K562 (cell line): ENCODE measurements around the gene PRMT3. TPM values are rescaled to one million over a fixed set of nuclear protein-coding genes. Genes with fewer than 3 reads are reported as not detected.

Experiments
- ATF7 ChIP-seq: fragments of 450-650 bp; IDR thresholded peaks from 2 replicates; pipeline ENCODE4 v1.7.1; 2014; ENCODE audit warnings: mild to moderate bottlenecking, moderate library complexity
- C11orf30 ChIP-seq: fragments of 450-650 bp; IDR thresholded peaks from 2 replicates; pipeline ENCODE4 v1.6.1; 2016; ENCODE audit warnings: low read depth, mild to moderate bottlenecking
- FOS ChIP-seq: IDR thresholded peaks from 3 replicates; pipeline ENCODE4 v1.6.1; 2011; ENCODE audit not compliant: insufficient read length; ENCODE audit errors: extremely low read depth
- JUN ChIP-seq, 2 experiments: sonication (generic) in 1 of 2; formaldehyde crosslinking in 1 of 2; IDR thresholded peaks; 2 replicates each; pipeline versions ENCODE4 v1.6.1 to v1.8.0; 2012 to 2022; ENCODE audit warnings: borderline replicate concordance in 2 of 2, mild to moderate bottlenecking in 2 of 2, improper control_type of control experiment in 1 of 2, low read depth in 1 of 2, low read length in 1 of 2, missing genetic modification reagents in 1 of 2
- LEF1 ChIP-seq: fragments of 450-650 bp; IDR thresholded peaks from 2 replicates; pipeline ENCODE4 v1.6.1; 2016; ENCODE audit warnings: mild to moderate bottlenecking
- SMAD1 ChIP-seq: fragments of 150-350 bp; IDR thresholded peaks from 2 replicates; pipeline ENCODE4 v1.6.1; 2014; ENCODE audit warnings: low read length, low read depth; ENCODE audit not compliant: partially characterized antibody
- SOX6 ChIP-seq: fragments of 450-650 bp; IDR thresholded peaks from 2 replicates; pipeline ENCODE4 v1.6.1; 2014; ENCODE audit warnings: mild to moderate bottlenecking
- ZBTB17 ChIP-seq: fragments of 450-650 bp; formaldehyde crosslinking; IDR thresholded peaks from 2 replicates; pipeline ENCODE4 v1.4.0; 2020; ENCODE audit warnings: mild to moderate bottlenecking
- ZFX ChIP-seq: sonication (generic); formaldehyde crosslinking; IDR thresholded peaks from 2 replicates; pipeline ENCODE4 v1.8.0; 2022; ENCODE audit warnings: mild to moderate bottlenecking, missing genetic modification reagents, moderate library complexity
- ZNF184 ChIP-seq: sonication (generic); formaldehyde crosslinking; IDR thresholded peaks from 2 replicates; pipeline ENCODE4 v1.5.0; 2020; ENCODE audit warnings: missing genetic modification reagents
- ZNF507 ChIP-seq: conservative IDR thresholded peaks from 2 replicates; pipeline ENCODE4 v1.6.1; 2017; ENCODE audit warnings: missing genetic modification characterization, missing compliant biosample characterization
- ZNF668 ChIP-seq: fragments of 250-450 bp; sonication (Bioruptor Pico); IDR thresholded peaks from 2 replicates; pipeline ENCODE4 v1.8.0; 2022; ENCODE audit warnings: mild to moderate bottlenecking, inconsistent platforms
- polyA plus RNA-seq, 8 experiments: library from polyadenylated mRNA; depleted of rRNA in 4 of 8; stranded (reverse) in 5 of 8; unstranded in 3 of 8; fragments of >200 nt; fragmentation: Nextera tagmentation in 2 of 8; fragmentation: Illumina TruSeq in 1 of 8; extraction: Ambion mirVana in 2 of 8; extraction: Trizol in 1 of 8; gene quantifications; 2 replicates each; pipeline versions ENCODE4 v1.2.1 to v1.2.3, GENCODE V29; 2011 to 2014; ENCODE audit warnings: inconsistent platforms in 1 of 8, missing spikeins in 1 of 8
- total RNA-seq, 7 experiments: library from RNA; depleted of rRNA in 6 of 7; stranded (reverse); fragments of >200 nt in 6 of 7; fragmentation: Illumina TruSeq in 2 of 7; extraction: Trizol in 2 of 7; gene quantifications; 2 replicates each; pipeline versions ENCODE4 v1.2.1 to v1.2.3, GENCODE V29; 2011 to 2021; ENCODE audit warnings: low replicate concordance in 1 of 7
- TF ChIP-seq, protein P1 (sequence below): sonication (generic); formaldehyde crosslinking; IDR thresholded peaks from 2 replicates; pipeline ENCODE4 v1.8.1; 2023; ENCODE audit warnings: mild to moderate bottlenecking, missing genetic modification reagents
- TF ChIP-seq, protein P2 (sequence below): fragments of 450-650 bp; IDR thresholded peaks from 2 replicates; pipeline ENCODE4 v1.6.1; 2016; ENCODE audit warnings: mild to moderate bottlenecking
- TF ChIP-seq, protein P3 (sequence below): sonication (generic); IDR thresholded peaks from 2 replicates; pipeline ENCODE4 v1.6.1; 2016
- TF ChIP-seq, protein P4 (sequence below): fragments of 250-450 bp; sonication (Bioruptor Pico); IDR thresholded peaks from 2 replicates; pipeline ENCODE4 v1.9.0; 2021; ENCODE audit warnings: mild to moderate bottlenecking, inconsistent platforms
- TF ChIP-seq, protein P5 (sequence below): sonication (generic); formaldehyde crosslinking; IDR thresholded peaks from 2 replicates; pipeline ENCODE4 v1.8.0; 2022; ENCODE audit warnings: mild to moderate bottlenecking, missing genetic modification reagents, borderline replicate concordance

PRMT3 gene
- total and polyA plus RNA-seq, 9 of the 15 experiments (the other 6 are each of a cell fraction or from before 2014, with no cell fraction given) = 24.0 to 62.1 (median 44.7) TPM

DNA sequence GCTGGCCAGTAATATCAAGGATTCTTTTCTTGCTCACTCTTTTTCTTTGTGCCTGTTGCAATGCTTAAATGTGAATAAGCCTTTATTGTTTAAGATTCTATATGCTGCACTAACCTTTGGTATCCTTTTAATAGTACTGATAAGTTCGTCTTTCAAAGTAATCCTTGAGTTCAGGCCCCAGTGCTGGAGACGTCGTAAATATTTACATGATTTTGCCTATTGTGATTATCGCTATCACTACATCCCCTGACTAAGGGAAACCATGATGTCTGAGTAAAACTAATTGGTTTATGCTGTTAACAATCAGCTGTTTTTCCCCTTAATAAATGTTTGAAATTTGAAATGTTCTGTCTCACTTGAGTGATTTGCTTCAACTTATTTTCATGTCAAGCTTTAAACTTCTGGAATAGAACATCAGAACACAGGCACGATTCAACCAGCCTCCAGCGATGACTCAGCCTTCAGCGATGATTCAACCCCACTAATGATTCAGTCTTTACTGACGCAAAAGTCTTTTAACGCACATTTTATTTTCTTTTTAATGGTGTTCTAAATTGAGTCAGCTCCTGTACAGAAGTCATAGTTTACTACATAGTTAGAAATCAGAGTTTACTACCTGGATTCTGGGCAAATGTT lies 20.1 kb upstream of the PRMT3 start (continued):
- TF ChIP-seq LEF1 = peak; percentile 76
- peak; percentile 74; the same call in 1 of the 2 replicates for TF ChIP-seq ZBTB17 (CRISPR knock-in tag)
- TF ChIP-seq, protein P1, sequence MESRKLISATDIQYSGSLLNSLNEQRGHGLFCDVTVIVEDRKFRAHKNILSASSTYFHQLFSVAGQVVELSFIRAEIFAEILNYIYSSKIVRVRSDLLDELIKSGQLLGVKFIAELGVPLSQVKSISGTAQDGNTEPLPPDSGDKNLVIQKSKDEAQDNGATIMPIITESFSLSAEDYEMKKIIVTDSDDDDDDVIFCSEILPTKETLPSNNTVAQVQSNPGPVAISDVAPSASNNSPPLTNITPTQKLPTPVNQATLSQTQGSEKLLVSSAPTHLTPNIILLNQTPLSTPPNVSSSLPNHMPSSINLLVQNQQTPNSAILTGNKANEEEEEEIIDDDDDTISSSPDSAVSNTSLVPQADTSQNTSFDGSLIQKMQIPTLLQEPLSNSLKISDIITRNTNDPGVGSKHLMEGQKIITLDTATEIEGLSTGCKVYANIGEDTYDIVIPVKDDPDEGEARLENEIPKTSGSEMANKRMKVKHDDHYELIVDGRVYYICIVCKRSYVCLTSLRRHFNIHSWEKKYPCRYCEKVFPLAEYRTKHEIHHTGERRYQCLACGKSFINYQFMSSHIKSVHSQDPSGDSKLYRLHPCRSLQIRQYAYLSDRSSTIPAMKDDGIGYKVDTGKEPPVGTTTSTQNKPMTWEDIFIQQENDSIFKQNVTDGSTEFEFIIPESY (CRISPR knock-in tag) = no peak
- TF ChIP-seq ZNF668 (CRISPR knock-in tag) = peak; percentile 75; the same call in 1 of the 2 replicates
- TF ChIP-seq, protein P2, sequence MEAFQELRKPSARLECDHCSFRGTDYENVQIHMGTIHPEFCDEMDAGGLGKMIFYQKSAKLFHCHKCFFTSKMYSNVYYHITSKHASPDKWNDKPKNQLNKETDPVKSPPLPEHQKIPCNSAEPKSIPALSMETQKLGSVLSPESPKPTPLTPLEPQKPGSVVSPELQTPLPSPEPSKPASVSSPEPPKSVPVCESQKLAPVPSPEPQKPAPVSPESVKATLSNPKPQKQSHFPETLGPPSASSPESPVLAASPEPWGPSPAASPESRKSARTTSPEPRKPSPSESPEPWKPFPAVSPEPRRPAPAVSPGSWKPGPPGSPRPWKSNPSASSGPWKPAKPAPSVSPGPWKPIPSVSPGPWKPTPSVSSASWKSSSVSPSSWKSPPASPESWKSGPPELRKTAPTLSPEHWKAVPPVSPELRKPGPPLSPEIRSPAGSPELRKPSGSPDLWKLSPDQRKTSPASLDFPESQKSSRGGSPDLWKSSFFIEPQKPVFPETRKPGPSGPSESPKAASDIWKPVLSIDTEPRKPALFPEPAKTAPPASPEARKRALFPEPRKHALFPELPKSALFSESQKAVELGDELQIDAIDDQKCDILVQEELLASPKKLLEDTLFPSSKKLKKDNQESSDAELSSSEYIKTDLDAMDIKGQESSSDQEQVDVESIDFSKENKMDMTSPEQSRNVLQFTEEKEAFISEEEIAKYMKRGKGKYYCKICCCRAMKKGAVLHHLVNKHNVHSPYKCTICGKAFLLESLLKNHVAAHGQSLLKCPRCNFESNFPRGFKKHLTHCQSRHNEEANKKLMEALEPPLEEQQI = no peak
- TF ChIP-seq FOS = peak; percentile 80
- TF ChIP-seq ZNF507 = no peak
- peak; percentile 97 for TF ChIP-seq JUN (IDR thresholded peaks at IDR 0.05; ENCODE audit: borderline replicate concordance, low read depth, low read length)
- TF ChIP-seq JUN (CRISPR knock-in tag; IDR thresholded peaks at IDR 0.05; ENCODE audit: borderline replicate concordance) = no peak
- TF ChIP-seq SMAD1 = no peak
- peak; percentile 72 for TF ChIP-seq SOX6
- TF ChIP-seq, protein P3, sequence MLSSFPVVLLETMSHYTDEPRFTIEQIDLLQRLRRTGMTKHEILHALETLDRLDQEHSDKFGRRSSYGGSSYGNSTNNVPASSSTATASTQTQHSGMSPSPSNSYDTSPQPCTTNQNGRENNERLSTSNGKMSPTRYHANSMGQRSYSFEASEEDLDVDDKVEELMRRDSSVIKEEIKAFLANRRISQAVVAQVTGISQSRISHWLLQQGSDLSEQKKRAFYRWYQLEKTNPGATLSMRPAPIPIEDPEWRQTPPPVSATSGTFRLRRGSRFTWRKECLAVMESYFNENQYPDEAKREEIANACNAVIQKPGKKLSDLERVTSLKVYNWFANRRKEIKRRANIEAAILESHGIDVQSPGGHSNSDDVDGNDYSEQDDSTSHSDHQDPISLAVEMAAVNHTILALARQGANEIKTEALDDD = peak; percentile 60; the same call in 1 of the 2 replicates
- peak; percentile 32; the same call in 1 of the 2 replicates for TF ChIP-seq ZFX (CRISPR knock-in tag)
- TF ChIP-seq, protein P4, sequence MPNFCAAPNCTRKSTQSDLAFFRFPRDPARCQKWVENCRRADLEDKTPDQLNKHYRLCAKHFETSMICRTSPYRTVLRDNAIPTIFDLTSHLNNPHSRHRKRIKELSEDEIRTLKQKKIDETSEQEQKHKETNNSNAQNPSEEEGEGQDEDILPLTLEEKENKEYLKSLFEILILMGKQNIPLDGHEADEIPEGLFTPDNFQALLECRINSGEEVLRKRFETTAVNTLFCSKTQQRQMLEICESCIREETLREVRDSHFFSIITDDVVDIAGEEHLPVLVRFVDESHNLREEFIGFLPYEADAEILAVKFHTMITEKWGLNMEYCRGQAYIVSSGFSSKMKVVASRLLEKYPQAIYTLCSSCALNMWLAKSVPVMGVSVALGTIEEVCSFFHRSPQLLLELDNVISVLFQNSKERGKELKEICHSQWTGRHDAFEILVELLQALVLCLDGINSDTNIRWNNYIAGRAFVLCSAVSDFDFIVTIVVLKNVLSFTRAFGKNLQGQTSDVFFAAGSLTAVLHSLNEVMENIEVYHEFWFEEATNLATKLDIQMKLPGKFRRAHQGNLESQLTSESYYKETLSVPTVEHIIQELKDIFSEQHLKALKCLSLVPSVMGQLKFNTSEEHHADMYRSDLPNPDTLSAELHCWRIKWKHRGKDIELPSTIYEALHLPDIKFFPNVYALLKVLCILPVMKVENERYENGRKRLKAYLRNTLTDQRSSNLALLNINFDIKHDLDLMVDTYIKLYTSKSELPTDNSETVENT (CRISPR knock-in tag) = no peak
- no peak for TF ChIP-seq ZNF184 (CRISPR knock-in tag)
- peak; percentile 78 for TF ChIP-seq ATF7
- TF ChIP-seq, protein P5, sequence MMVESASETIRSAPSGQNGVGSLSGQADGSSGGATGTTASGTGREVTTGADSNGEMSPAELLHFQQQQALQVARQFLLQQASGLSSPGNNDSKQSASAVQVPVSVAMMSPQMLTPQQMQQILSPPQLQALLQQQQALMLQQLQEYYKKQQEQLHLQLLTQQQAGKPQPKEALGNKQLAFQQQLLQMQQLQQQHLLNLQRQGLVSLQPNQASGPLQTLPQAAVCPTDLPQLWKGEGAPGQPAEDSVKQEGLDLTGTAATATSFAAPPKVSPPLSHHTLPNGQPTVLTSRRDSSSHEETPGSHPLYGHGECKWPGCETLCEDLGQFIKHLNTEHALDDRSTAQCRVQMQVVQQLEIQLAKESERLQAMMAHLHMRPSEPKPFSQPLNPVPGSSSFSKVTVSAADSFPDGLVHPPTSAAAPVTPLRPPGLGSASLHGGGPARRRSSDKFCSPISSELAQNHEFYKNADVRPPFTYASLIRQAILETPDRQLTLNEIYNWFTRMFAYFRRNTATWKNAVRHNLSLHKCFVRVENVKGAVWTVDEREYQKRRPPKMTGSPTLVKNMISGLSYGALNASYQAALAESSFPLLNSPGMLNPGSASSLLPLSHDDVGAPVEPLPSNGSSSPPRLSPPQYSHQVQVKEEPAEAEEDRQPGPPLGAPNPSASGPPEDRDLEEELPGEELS (CRISPR knock-in tag) = no peak
- peak; percentile 88 for TF ChIP-seq C11orf30
